Erythroblast (primary cell): Measurements from ENCODE around the gene RNLS.

ENCODE experiments used
- DNase-seq, 2 experiments: peaks; one replicate each; lab custom pipeline; 2025; lab: John Stamatoyannopoulos, UW
- GATA1 ChIP-seq: IDR thresholded peaks from 2 replicates; pipeline ENCODE4 v1.6.1; 2011; ENCODE audit warnings: low read depth, mild to moderate bottlenecking, control low read depth, low read length, moderate library complexity
- POLR2A ChIP-seq: IDR thresholded peaks from 2 replicates; pipeline ENCODE4 v1.6.1; 2011; ENCODE audit warnings: mild to moderate bottlenecking, low read length

The RNLS gene

GRCh38 chr10:88586462-88586861 lies 3.3 kb upstream of the RNLS start, which contains the start of gene LIPJ:
Gene LIPJ (plus strand): TSS chr10:88586762. CDS start chr10:88590688, 3,926 bp downstream.
- TF ChIP-seq POLR2A (no peak), GATA1 (no peak)

GRCh38 chr10:88583584-88583957 lies 453 bp upstream of the RNLS start:
- no peak for DNase-seq
- TF ChIP-seq POLR2A (no peak), GATA1 (no peak)

More at GRCh38 chr10:88586462-88586861, 3.3 kb upstream of the RNLS start, which contains the start of gene LIPJ:
- no peak for DNase-seq

- no peak for DNase-seq
- no peak for TF ChIP-seq POLR2A
- TF ChIP-seq GATA1 = no peak
Observed at GRCh38 chr10:88582411-88582805, 710 bp downstream of the RNLS start.

GRCh38 chr10:88565072-88565471 lies 18.0 kb downstream of the RNLS start:
- DNase-seq = peak; percentile 2 to 7
- TF ChIP-seq POLR2A (no peak), GATA1 (no peak)

GRCh38 chr10:88562152-88562551 lies 21.0 kb downstream of the RNLS start:
- TF ChIP-seq GATA1 = no peak
- no peak for TF ChIP-seq POLR2A
- no peak for DNase-seq

GRCh38 chr10:88557658-88558057 lies 25.5 kb downstream of the RNLS start:
- DNase-seq = no peak
- TF ChIP-seq GATA1 = no peak
- no peak for TF ChIP-seq POLR2A

- no peak for DNase-seq
- no peak for TF ChIP-seq GATA1
- TF ChIP-seq POLR2A = no peak
Observed at GRCh38 chr10:88557256-88557655, 25.9 kb downstream of the RNLS start.

GRCh38 chr10:88555190-88555908 lies 27.8 kb downstream of the RNLS start:
- TF ChIP-seq POLR2A = no peak
- no peak for TF ChIP-seq GATA1
- DNase-seq = no peak

- DNase-seq = peak; percentile 29 to 51
- no peak for TF ChIP-seq POLR2A
- no peak for TF ChIP-seq GATA1
Observed at GRCh38 chr10:88553116-88553752, 29.9 kb downstream of the RNLS start.

- no peak for DNase-seq
- TF ChIP-seq GATA1 (no peak), POLR2A (no peak)
Observed at GRCh38 chr10:88551246-88551645, 31.9 kb downstream of the RNLS start.

GRCh38 chr10:88546497-88546896 lies 36.6 kb downstream of the RNLS start:
- TF ChIP-seq GATA1 (no peak), POLR2A (no peak)
- no peak for DNase-seq

GRCh38 chr10:88545359-88545758 lies 37.8 kb downstream of the RNLS start:
- DNase-seq = no peak
- TF ChIP-seq GATA1 (no peak), POLR2A (no peak)

- no peak for DNase-seq
- no peak for TF ChIP-seq POLR2A
- no peak for TF ChIP-seq GATA1
Observed at GRCh38 chr10:88544140-88544870, 38.8 kb downstream of the RNLS start.

- DNase-seq = no peak
- TF ChIP-seq GATA1 = no peak
- TF ChIP-seq POLR2A = no peak
Observed at GRCh38 chr10:88542522-88542921, 40.6 kb downstream of the RNLS start.
